Lower leg skin (tissue), 4 donors: ENCODE results near the gene TMEM140. TPM values are rescaled to one million over a fixed set of nuclear protein-coding genes. Genes with fewer than 3 reads are reported as not detected.

Source experiments
- DNase-seq, 2 donors: peaks; one replicate each; pipeline ENCODE4 v3.0.0-alpha.2; 2019; ENCODE audit warnings: low spot score in 2 of 2
- H3K4me3 ChIP-seq: fragments of 200-600 bp; sonication (generic); 2 replicates; pipeline ENCODE4 v1.5.1; 2017; ENCODE audit warnings: mild to moderate bottlenecking, low read depth; ENCODE audit not compliant: poor library complexity, severe bottlenecking
- CTCF ChIP-seq, 3 donors: fragments of 450-650 bp; IDR thresholded peaks; one replicate each; pipeline ENCODE4 v1.5.1; 2016; ENCODE audit warnings: antibody characterized with exemption in 3 of 3, mild to moderate bottlenecking in 3 of 3, moderate library complexity in 2 of 3
- POLR2A ChIP-seq, 2 donors: fragments of 450-650 bp; IDR thresholded peaks; one replicate each; pipeline ENCODE4 v1.6.1; 2016 to 2017; ENCODE audit warnings: antibody characterized with exemption in 2 of 2, mild to moderate bottlenecking in 1 of 2, moderate library complexity in 1 of 2
- WGBS, 2 donors: methylation state at CpG; one replicate each; pipeline ENCODE4 v1.1.5; 2018; 5-methylcytosine and 5-hydroxymethylcytosine counted together
- intact Hi-C: fragments of 100-400 bp; cut with DNase I; formaldehyde crosslinking; loops from one replicate; pipeline ENCODE4 v1.15.0; 2023; ENCODE audit warnings: low total_unique reads
- total RNA-seq, 4 donors: library from RNA; depleted of rRNA; stranded (reverse); fragments of >200 nt; gene quantifications; one replicate each; pipeline ENCODE4 v1.1.0, GENCODE V29; 2016

The TMEM140 gene
- total RNA-seq, 4 donors from 2014 or later: 4.3 to 8.6 (median 7.9) TPM

- WGBS, 2 donors: 78 to 91% methylated on average over 3 of the region's 3 CpGs
- H3K4me3 ChIP-seq: no peak overlapping the region
- no peak for DNase-seq
- TF ChIP-seq CTCF (IDR thresholded peaks at IDR 0.05) (no peak), POLR2A (IDR thresholded peaks at IDR 0.05) (no peak)
- intact Hi-C loops: no loop called here
These were observed 3.8 kb upstream of the TMEM140 start for GRCh38 chr7:135143885-135144668.

- no peak for DNase-seq
- intact Hi-C loops: no loop called here
- H3K4me3 ChIP-seq: no peak overlapping the region
- WGBS, 2 donors: 32 to 33% methylated on average over 6 of the region's 6 CpGs
- TF ChIP-seq CTCF (IDR thresholded peaks at IDR 0.05) (no peak), POLR2A (IDR thresholded peaks at IDR 0.05) (no peak)
These were observed 452 bp upstream of the TMEM140 start for GRCh38 chr7:135147341-135147898.

- no peak for DNase-seq
- no peak for TF ChIP-seq POLR2A (IDR thresholded peaks at IDR 0.05)
- no peak for TF ChIP-seq CTCF (IDR thresholded peaks at IDR 0.05)
- WGBS, 2 donors: 62 to 69% methylated on average over 8 of the region's 8 CpGs
- intact Hi-C loops: no loop called here
- no peak overlapping the region for H3K4me3 ChIP-seq
These were observed 2.4 kb downstream of the TMEM140 start for GRCh38 chr7:135150072-135150782.

GRCh38 chr7:135151132-135151531 lies 3.3 kb downstream of the TMEM140 start:
- intact Hi-C loops: no loop called here
- no peak overlapping the region for H3K4me3 ChIP-seq
- 83 to 97% methylated on average over 2 of the region's 2 CpGs for WGBS, 2 donors
- DNase-seq: no peak
- TF ChIP-seq POLR2A (IDR thresholded peaks at IDR 0.05): no peak
- no peak for TF ChIP-seq CTCF (IDR thresholded peaks at IDR 0.05)

GRCh38 chr7:135151533-135151932 lies 3.7 kb downstream of the TMEM140 start:
- no peak for DNase-seq
- WGBS, 2 donors: 67 to 82% methylated on average over 6 of the region's 6 CpGs
- intact Hi-C loops: no loop called here
- H3K4me3 ChIP-seq: no peak overlapping the region
- TF ChIP-seq CTCF (IDR thresholded peaks at IDR 0.05) (no peak), POLR2A (IDR thresholded peaks at IDR 0.05) (no peak)
